T follicular helper cell (primary cell): ENCODE results near the gene MATN1.

Experiments used
- DNase-seq: peaks from one replicate; pipeline ENCODE4 v3.0.0-alpha.2; 2020; ENCODE audit warnings: low read depth

The MATN1 gene

GRCh38 chr1:30758121-30758688 lies 34.8 kb upstream of the MATN1 start:
- DNase-seq, result no peak

- DNase-seq, result peak; percentile 53
Measured at GRCh38 chr1:30757352-30758120, 34.2 kb upstream of the MATN1 start, which contains the start of gene LAPTM5. Gene LAPTM5 (minus strand): TSS chr1:30757774. CDS start chr1:30757745, 29 bp downstream.

- peak; percentile 65 for DNase-seq
Measured at GRCh38 chr1:30756545-30757351, 33.4 kb upstream of the MATN1 start.

- no peak for DNase-seq
Measured at GRCh38 chr1:30756206-30756544, 32.8 kb upstream of the MATN1 start.

- DNase-seq, result no peak
Measured at GRCh38 chr1:30755746-30756145, 32.4 kb upstream of the MATN1 start.

- DNase-seq, result no peak
Measured at GRCh38 chr1:30755334-30755733, 31.9 kb upstream of the MATN1 start.

- no peak for DNase-seq
Measured at GRCh38 chr1:30754684-30755171, 31.3 kb upstream of the MATN1 start.

GRCh38 chr1:30753660-30754123 lies 30.3 kb upstream of the MATN1 start:
- no peak for DNase-seq

GRCh38 chr1:30753118-30753517 lies 29.7 kb upstream of the MATN1 start:
- no peak for DNase-seq

- DNase-seq, result no peak
Measured at GRCh38 chr1:30752651-30752908, 29.2 kb upstream of the MATN1 start.

- no peak for DNase-seq
Measured at GRCh38 chr1:30751830-30752650, 28.7 kb upstream of the MATN1 start.

GRCh38 chr1:30750731-30751291 lies 27.4 kb upstream of the MATN1 start:
- no peak for DNase-seq

- peak; percentile 82 for DNase-seq
Measured at GRCh38 chr1:30749691-30750583, 26.6 kb upstream of the MATN1 start.

GRCh38 chr1:30748699-30749401 lies 25.5 kb upstream of the MATN1 start:
- DNase-seq, result no peak

GRCh38 chr1:30748098-30748698 lies 24.8 kb upstream of the MATN1 start:
- DNase-seq, result no peak

- no peak for DNase-seq
Measured at GRCh38 chr1:30747033-30748008, 23.9 kb upstream of the MATN1 start.

GRCh38 chr1:30746212-30747032 lies 23.0 kb upstream of the MATN1 start:
- no peak for DNase-seq

- no peak for DNase-seq
Measured at GRCh38 chr1:30745834-30746208, 22.4 kb upstream of the MATN1 start.
